OCI-M1 (cell line): ENCODE results near the gene GJD3.
"Not testable (repeated sequence)": the region's sequence is repeated elsewhere in the genome, so short reads cannot be mapped to it uniquely, and the experiment has no call there.

Experiments used
- DNase-seq: peaks from one replicate; lab custom pipeline; 2025; lab: John Stamatoyannopoulos, UW

Gene GJD3

DNA sequence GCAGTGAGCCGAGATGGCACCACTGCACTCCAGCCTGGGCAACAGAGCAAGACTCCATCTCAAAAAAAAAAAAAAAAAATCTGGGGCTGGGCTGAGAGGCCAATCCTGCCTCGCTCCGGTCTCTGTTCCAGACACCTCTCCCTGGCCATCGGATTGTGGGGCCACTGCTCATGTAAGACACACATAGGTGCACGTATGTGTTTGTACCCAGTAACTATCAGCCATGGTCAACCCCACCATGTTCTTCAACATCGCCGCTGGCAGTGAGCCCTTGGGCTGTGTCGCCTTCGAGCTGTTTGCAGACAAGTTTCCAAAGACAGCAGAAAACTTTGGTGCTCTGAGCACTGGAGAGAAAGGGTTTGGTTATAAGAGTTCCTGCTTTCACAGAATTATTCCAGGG is 3.2 kb upstream of the GJD3 start:
- DNase-seq, result not testable (repeated sequence)

DNA sequence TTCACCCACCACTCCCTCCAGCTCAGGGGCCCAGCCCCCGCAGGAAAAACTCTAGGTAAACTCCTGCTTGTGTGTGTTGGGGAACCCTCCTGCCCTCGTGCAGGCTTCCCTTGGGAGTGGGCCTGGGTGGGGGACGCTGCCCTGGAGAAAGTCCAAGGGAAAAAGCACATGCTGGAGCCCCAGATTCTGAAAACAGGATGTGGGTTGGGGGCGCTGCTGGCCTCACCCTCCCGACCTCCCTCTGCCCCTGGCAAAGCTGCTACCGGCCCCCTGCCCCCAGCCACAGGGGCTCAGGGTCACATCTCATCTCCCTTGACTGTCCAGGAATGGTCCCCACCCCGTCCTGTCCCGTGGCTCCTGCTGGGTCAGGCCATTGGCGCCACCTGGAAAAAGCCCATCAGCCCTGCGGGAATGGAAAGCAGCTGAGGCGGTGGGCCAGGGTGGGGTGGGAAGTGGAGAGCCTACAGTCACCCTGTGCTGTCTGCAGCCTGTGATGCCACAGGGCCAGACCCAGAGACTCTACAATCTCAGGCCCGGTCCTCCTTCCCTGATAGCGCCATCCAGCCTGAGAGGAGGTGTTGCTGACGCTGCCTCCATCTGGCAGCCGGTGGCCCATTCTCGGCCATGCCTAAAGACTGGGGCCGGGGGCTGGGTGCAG is 2.5 kb upstream of the GJD3 start:
- no peak for DNase-seq

DNA sequence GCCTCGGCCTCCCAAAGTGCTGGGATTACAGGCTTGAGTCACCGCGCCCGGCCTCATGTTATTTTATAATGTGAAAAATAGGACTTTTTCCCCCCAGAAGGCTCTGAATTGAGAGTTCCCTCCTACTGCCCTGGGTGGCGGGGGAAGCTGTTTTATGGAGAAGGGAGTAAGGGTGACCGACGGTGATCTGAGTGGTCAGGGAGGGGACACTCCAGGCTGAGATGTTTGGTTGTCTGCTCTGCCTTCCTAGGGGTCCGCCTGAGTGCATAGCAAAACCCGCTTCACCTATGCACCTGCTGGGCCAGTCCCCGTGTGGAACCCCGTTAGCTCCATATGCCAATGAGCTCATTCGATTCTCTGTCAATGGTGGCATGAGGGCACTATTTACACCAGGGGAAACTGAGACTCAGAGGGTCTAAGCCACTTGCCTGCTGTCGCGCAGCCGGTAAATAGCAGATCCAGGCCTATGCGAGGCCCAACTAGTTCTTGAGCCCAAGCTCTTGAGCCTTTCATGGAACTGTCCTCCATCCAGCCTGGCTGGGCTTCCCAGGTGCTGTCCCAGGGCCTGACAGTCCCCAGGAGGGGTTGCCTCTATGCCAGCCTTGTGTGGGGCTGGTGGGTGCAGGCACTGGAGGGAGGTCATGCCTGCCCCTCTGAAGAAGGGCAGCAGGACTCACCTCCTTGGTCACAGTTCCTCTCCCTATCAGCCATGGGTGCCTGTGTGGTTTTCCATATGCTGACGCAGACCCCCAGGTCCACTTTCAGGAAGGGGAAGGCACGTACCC is 1.7 kb upstream of the GJD3 start:
- DNase-seq, result no peak

DNA sequence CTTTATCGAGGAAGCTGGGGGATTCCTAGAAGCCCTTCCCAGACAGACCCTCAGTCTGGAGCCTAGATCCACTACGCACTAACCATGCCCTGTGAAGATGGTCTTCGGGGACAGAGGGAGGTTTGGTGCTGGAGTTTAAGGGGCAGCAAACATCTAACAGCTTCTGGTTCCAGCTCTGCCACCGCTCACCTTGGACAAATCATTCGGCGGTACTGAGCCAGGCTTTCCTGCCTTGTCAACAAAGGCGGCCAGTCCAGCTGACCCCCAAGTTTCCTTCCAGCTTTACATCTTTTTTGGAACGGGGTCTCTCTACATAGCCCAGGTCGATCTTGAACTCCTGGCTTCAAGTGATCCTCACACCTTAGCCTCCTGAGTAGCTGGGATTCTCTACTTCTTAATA is 369 bp upstream of the GJD3 start:
- DNase-seq, result no peak

DNA sequence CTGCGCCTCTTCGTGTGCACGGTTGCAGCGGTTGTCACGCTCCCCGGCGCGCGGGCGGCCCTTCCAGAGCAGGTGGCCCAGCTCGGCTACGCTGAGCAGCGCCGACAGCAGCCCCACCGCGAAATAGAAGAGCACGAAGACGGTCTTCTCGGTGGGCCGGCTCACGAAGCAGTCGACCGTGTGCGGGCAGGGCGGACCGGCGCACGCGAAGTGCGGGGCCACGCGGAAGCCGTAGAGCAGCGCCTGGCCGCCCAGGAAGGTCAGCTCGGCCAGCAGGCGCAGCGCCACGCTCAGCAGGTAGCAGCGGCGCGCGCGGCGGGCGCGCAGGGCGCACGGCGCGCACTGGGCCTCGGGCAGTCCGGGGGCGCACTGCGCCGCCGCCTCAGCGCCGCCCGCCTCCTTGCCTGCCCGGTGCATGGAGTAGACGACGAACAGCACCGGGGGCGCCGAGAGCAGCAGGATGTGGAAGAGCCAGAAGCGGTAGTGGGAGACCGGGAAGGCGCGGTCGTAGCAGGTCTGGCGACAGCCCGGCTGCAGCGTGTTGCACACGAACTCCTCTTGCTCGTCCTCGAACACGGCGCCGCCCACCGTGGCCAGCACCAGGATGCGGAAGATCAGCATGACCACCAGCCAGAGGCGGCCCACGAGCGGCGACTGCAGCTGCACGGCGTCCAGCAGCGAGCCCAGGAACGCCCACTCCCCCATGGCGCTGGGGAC is 1.3 kb downstream of the GJD3 start:
- DNase-seq, result no peak

DNA sequence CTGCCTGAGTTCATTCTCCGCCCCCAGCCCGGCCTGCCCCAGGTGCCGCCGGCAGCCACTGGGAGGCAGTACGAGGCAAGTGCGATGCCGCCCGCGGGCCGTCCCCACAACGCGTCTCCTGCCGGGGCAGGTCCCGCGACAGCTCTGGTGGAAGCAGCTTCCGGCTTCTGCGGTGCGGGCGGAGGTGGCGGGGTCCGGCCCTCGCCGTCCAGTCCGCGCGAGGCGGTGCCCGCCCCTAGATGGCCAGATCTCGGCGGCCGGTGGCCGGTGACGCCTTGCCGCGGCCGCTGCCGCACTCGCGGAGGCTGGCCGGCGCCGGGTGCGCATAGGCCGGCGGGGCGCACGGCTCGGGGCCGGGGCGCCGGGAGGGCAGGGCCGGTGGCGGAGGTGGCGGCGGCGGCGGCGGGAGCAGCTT is 1.8 kb downstream of the GJD3 start:
- DNase-seq, result peak; percentile 92

DNA sequence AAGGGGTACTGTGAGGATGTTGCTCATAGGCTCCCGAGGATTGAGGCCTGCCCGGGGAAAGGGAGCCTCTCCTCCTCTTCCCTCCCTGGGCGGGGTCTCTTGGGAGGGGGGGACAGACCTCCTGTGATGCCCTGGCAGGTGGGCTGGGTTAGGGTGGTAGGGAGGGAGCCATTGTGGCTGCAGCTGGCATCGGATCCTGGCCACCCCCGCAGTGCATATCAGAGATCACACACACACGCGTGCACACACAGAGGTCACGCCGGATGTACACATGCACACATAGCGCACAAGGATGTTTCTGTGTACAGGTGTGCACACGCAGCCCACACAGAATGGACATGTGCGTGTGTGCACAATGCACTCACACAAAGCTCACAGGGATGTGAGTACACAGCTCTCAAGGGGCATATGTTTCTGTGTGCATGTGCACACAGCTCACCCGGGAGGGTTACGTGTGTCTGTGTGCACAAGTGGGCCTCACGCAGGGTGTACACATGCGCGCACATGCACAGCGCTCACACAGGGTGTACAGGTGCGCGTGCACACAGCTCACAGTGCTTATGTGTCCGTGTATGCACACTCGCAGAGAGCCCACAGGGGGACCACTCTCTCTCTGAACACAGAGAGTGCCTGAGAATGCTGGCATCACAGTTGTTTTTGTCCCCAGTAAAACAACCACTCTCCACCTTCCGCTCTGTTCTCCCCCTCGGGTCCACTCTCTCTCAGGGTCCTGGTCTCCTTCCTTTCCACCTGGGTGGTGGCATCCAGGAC is 2.4 kb downstream of the GJD3 start:
- DNase-seq, result no peak

DNA sequence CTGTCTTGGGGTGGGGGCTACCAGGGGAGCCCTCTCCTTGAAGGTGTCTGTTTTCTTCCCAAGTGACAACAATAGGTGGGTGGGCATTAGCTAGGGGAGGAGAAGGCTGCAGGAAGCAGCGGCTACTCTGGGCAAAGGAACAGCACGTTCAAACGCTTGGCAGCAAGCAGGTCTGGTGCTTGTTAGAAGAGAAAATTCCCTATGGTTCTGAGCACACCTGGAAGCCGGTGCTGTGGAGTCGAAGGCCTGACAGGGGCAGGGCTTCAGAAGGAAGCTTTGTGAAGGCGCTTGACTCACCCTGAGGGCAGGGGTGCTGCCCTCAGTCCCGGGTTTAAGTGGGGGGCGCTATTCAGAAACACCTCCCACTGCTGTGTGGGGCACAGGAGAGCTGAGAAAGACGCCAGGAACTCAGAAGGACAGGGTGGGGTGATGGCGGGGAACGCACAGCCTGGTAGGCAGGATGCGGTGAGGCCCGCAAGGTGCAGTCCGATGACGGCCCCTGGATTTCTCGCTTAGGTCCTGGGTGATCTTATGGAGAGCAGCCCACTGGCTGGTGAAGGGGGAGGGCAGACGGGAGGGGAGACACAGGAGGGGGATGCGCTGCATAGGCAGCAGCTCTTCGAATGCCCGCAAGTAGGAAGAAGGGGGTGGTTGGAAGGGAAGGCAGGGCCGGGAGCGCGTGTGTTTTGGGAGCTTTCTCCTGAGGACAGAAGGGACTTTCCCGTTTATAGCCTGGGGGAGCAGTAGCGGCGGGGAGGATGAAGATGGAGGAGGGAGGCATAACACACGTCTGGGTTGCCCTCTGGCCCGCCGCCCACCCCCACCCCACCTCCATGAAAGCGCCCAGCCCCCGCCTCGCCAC is 3.2 kb downstream of the GJD3 start:
- DNase-seq, result no peak

DNA sequence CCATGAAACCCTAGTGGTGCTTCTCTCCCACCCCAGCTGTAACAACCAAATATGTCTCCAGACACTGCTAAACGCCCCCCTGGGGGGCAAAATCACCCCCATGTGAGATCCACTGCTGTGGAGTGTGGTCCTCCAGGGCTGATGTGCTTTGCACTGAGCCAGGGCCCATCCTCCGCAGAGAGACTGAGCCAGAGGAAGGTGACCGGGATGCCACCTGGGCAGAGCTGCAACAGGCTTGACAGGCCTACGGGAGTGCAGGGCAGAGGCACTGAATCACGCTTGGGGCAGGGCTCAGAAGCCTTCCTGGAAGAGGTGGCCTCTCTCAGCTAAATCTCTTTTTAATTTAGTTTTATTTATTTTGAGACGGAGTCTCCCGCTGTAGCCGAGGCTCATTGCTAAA is 4.4 kb downstream of the GJD3 start:
- no peak for DNase-seq

DNA sequence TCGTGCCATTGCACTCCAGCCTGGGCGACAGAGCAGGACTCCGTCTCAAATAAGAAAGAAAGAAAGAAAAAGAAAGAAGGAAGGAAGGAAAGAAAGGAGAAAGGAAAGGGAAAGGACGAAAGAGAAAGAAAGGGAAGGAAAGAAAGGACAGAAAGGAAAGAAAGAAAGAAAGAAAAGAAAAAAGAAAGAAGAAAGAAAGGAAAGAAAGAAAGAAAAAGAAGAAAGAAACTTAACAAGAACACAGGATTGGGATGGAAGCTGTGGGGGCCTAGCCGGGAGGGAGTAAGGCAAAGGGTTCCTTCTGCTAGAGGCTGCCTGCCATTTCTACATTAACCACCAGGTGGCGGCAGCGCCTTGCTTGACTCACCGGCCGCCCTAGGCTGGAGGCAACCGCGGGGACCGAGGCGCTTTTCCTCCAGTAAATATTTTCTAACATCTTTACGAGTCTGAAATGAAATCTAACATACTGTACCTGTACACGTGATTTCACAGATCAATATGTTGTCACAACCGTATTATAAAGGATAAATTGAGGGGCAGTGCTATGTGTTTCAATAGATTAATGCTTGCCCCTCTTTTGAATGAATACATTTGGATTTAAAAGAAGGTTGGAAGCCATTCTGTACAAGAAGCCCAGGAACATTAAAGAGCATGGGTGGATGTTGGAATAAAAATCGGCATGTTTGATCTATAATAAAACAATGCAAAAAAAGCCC is 6.1 kb downstream of the GJD3 start:
- DNase-seq, result peak; percentile 95

DNA sequence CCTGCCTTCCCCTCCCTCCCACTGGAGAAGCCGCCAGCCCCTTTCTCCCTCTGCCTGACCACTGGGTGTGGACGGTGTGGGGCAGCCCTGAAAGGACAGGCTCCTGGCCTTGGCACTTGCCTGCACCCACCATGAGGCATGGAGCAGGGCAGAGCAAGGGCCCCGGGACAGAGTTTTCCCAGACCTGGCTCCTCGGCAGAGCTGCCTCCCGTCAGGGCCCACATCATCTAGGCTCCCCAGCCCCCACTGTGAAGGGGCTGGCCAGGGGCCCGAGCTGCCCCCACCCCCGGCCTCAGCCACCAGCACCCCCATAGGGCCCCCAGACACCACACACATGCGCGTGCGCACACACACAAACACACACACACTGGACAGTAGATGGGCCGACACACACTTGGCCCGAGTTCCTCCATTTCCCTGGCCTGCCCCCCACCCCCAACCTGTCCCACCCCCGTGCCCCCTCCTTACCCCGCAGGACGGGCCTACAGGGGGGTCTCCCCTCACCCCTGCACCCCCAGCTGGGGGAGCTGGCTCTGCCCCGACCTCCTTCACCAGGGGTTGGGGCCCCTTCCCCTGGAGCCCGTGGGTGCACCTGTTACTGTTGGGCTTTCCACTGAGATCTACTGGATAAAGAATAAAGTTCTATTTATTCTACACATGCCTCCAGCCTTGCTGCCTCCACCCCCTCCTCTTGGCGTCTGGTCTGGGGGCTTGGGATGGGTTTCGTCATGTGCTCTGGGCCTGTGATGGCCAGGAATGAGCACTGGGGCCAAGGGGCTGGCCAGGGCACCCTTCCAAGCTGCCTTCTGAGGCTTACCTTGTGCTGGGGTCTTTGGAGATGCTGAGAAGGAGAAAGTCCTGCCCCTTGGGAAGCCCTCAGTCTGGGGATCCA is 7.3 kb downstream of the GJD3 start:
- no peak for DNase-seq

DNA sequence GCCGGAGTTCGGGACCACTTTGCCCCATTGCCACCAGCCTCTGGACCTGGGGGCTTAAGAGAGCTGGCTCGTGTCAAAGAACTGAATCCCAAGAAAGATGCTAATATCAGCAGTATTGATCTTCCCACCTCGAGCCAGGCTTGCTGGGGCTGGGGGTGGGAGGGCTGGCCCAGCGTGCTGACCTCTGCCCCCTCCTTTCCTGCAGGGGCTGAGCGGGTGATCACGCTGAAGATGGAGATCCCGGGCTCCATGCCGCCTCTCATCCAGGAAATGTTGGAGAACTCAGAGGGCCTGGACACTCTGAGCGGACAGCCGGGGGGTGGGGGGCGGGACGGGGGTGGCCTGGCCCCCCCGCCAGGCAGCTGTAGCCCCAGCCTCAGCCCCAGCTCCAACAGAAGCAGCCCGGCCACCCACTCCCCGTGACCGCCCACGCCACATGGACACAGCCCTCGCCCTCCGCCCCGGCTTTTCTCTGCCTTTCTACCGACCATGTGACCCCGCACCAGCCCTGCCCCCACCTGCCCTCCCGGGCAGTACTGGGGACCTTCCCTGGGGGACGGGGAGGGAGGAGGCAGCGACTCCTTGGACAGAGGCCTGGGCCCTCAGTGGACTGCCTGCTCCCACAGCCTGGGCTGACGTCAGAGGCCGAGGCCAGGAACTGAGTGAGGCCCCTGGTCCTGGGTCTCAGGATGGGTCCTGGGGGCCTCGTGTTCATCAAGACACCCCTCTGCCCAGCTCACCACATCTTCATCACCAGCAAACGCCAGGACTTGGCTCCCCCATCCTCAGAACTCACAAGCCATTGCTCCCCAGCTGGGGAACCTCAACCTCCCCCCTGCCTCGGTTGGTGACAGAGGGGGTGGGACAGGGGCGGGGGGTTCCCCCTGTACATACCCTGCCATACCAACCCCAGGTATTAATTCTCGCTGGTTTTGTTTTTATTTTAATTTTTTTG is 8.5 kb downstream of the GJD3 start:
- DNase-seq, result no peak

DNA sequence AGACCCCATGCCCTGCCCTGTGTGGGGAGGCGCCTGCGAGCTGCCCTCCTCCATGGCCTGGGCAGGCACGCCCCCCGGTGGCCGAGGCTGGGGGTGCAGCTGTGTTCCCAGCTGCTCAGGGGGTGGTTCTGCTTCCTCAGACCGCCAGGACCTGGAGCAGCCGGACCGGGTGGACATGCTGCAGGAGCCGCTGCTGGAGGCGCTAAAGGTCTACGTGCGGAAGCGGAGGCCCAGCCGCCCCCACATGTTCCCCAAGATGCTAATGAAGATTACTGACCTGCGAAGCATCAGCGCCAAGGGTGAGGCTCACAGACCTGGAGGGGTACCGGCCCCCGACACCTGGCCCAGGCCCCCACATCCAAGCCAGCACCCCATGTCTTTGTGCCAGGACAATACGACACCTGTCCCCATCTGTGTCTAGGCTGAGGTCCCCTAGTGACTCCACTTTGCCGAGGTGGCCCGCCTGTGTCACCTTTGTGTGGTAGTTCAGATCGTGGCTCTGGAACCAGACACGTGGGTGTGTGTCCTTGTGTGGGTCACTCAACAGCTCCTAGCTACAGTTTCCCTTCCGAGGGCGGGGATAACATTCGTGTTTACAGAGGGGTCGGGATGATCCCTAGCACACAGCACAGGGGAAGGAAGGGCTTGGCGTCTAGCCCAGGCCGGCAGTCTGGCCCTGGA is 9.3 kb downstream of the GJD3 start:
- peak; percentile 75 for DNase-seq

DNA sequence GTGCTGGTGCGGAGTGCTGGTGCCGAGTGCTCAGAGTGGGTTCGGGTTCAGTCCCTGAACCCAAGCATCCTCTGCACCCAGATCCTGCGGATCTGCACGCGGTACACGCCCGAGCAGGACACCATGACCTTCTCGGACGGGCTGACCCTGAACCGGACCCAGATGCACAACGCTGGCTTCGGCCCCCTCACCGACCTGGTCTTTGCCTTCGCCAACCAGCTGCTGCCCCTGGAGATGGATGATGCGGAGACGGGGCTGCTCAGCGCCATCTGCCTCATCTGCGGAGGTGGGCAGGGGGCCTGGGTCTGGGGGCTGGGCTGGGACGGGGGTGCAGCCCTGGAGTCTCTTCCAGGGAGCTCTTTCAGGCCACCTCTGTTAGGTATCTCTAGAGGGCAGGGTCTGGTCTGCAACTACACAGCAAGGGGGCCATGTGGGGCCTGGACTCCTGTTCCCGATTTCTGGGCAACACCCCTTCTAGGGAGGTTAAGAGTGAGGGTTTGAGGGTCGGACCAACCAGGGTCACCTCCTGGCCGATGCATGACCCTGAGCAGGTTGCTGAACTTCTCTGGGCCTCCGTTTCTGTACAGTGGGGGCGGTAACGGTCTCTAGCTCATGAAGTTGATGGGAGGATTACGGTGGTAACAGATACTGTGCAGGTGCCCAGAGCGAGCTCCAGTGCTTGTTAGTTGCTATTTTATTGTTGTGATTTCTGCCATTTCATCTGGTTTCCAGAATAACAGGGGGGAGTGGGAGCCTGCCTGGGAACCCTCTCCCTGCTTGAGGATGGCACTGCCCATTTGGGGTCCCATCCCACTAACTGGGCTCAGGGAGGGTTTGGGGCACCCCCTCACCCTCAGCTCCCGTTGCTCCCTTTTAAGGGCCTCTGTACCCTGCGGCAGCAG is 10.1 kb downstream of the GJD3 start:
- DNase-seq, result no peak

DNA sequence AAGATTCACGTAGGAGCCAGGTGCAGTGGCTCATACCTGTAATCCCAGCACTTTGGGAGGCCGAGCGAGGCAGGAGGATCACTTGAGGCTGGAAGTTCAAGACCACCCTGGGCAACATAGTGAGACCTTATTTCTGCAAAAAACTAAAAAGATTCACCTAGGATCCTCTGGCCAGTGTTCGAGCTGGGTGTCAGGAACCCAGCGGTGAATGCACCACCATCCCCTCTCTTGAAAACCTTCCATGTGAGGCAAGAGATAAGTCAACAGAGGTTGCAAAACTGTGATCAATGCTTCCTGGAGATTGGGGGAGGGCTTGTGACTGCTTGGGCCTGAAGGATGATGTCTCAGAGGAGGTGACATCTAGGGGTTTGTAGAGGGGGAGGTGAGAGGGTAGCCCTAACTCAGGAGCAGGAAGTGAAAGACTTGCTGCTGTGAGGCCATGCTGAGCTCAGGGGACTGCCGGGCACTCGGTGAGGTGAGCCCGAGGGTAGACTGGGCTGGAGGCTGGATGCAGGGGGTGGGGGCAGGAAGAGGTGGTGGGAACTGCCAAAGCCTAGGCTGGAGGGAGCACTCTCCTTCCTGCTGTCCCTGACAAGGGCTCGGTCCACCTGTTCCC is 11.7 kb downstream of the GJD3 start:
- no peak for DNase-seq

DNA sequence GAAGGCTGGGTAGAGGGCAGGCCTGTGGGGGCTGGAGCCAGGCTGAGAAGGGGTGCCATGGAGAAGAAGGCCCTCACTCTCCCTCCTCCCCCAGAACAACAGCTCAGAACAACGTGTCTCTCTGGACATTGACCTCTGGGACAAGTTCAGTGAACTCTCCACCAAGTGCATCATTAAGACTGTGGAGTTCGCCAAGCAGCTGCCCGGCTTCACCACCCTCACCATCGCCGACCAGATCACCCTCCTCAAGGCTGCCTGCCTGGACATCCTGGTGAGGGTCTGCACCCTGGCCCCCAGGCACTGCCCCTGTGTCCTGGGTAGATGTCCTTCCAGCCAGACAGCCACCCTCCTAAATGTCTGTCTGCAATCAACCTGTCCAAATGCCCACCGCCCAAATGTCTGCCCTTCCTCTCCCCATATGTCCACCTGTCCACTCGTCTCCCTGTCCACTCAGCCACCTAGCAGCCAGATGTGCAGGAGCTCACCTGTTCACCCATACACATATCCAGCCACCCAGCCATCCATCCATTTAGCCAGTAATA is 12.2 kb downstream of the GJD3 start:
- no peak for DNase-seq
